ENCODE data around the gene ARMC5.

DNA sequence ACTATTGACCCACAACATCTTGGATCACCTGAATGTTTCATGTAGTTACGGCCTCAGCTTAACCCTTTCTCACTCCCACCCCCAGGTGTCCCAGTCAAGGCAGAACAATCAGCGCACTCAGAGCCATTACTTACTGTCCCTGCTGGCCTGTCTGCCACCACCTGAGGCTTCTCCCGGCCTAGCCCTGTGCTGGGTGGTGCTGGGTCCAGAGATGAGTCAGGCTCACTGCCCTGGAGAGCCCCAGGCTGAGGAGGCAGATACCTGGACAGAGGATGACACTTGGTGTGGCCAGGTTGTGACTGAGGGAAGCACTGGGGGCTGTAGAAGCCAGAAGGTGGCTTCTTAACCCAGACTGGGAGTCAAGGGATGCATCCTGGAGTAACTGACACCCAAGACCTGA is 19.7 kb downstream of the ARMC5 start:
- TF ChIP-seq, protein P1, sequence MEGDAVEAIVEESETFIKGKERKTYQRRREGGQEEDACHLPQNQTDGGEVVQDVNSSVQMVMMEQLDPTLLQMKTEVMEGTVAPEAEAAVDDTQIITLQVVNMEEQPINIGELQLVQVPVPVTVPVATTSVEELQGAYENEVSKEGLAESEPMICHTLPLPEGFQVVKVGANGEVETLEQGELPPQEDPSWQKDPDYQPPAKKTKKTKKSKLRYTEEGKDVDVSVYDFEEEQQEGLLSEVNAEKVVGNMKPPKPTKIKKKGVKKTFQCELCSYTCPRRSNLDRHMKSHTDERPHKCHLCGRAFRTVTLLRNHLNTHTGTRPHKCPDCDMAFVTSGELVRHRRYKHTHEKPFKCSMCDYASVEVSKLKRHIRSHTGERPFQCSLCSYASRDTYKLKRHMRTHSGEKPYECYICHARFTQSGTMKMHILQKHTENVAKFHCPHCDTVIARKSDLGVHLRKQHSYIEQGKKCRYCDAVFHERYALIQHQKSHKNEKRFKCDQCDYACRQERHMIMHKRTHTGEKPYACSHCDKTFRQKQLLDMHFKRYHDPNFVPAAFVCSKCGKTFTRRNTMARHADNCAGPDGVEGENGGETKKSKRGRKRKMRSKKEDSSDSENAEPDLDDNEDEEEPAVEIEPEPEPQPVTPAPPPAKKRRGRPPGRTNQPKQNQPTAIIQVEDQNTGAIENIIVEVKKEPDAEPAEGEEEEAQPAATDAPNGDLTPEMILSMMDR (conservative IDR thresholded peaks at IDR 0.05), result no peak
- TF ChIP-seq ZFX (IDR thresholded peaks at IDR 0.05), result no peak
